SW480 (cell line): ENCODE results near the gene LRP1B.
A peak's percentile ranks its signal among the peaks of the same experiment; 100 is the strongest.

ENCODE experiments used
- DNase-seq: peaks from one replicate; pipeline ENCODE4 v3.0.0-alpha.2; 2016; ENCODE audit warnings: low spot score

LRP1B gene

DNA sequence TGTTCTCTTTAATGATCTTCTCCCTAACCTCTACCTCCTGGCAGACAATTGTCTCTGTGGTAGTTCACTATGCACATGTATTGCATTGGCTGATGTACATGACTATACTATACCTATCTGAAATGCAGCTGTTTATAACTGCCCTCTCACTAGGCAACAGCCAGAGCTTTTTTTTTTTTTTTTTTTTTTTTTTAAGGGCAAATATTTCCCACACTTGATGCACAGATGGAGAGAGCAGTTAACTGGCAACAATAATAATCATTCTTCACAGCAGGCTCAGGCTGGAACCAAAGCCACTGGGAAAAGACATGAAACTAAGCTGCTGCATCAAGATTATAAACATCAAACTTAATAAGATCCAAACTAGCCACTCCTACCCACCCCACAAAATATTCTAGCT lies 707.7 kb downstream of the LRP1B start:
- no peak for DNase-seq

DNA sequence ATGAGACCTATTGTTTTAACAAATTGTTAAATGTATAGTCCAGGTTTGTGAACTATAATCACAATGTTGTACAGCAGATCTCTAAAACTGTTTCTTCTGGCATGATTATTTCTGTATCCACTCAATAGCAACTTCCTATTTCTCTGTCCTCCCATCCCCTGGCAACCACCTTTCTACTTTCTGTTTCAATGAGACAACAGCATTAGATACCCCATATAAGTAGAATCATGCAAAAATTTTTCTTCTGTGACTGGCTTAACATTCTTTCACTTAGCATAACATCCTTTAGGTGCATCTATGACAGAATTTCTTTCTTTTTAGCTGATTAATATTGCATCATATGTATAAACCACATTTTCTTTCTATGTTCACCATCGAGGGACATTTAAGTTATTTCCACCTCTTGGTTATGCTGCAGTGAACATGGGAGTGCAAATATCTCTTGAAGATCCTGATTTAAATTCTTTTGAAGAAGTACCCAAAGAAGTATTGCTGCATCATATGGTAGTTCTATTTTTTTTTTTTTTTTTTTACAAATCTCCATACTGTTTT lies 713.5 kb downstream of the LRP1B start:
- DNase-seq = no peak

DNA sequence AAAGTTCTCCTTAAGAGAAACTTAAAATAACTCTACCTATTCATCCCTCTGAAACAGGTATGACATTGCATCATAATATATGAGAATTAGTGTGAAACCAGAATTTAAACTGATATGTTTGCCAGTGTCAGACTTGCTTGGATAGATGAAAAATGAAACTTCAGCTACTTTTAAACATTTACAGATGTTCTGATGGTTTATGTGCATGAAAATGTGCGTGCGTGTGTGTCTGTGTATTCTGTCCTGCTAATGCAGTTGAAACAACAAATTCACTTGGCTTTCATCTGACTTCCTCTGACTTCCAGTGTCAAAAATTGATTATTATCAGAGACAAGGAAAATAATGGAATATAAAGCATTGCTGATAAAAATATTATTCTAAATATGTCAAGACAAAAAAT lies 719.4 kb downstream of the LRP1B start:
- DNase-seq = no peak

DNA sequence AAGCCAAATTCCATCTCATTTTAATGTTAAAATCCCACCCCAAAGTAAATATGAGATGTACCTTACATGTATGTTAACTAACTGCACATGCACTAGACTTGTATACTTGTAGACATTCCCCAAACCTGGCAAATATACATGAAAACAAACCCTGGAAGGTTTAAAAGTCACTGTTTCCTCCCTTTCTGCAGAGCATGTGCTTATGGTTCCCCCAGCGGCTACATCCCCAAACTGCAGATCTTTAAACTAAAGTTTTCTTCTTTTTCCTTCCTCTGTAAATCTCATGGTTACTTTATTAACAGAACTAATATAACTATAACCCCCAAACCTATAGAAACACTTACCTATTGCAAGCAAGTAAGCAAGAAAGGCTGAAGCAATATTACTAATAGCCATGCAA lies 731.5 kb downstream of the LRP1B start:
- no peak for DNase-seq

DNA sequence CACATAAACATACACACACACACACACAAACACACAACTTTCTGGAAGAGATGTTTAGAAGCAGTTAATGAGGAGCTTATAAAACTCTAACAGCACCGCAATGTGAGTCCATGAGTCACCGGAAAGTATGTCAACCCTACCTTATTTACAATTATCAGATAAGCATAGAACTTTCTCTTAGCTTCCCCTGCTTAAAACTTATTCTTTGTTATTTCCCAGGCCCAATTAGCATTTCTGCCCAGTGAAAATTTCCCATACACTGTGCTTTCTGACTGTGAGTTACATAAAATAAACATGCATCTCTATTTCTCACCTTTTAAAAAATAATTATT lies 737.6 kb downstream of the LRP1B start:
- no peak for DNase-seq

DNA sequence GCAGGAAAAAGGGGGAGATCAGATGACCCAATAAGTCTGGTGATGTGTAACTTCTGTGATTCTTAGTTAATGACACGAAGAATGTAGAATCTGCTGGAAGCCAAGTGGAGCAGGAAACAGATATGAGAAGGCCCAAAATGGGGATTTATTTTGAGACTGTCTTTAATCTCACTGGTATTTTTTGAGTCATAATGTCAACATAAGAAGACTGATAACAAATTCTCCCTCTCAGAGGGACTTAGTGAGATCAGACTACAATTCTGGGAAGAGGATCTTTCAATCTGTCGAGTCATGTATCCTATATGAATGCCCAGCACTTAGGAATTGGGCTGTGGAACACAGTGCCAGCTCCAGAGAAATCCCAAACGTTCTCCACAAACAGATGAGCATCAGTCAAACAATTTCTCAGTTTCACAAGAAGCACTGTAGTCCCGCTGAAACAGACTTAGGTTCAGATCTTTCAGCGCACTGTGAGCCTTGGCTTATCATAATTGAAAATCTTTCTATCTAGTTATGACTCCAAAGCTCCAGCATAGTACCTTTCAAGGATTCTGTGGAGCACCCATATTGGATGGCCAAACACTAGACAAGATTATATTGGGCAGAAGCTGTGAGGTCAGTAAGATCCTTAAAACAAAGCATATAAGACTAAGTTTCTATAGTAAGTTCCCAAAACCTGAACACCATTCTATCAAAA lies 738.2 kb downstream of the LRP1B start:
- no peak for DNase-seq

DNA sequence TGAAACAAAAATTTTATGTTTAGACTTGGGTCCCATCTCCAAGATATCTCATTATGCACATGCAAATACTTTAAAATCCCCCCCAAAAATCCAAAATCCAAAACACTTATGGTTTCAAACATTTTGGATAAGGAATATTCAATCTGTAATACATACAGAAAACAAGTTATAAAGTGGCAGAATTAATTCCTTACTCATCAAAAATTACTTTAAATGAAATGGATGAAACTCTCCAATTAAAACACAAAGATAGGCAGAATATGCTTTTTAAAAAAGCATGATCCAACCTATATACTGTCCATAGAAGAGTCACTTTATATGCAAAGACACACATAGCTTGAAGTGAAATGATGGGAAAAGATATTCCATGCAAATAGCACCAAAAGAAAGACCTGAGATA lies 744.6 kb downstream of the LRP1B start:
- DNase-seq = no peak

DNA sequence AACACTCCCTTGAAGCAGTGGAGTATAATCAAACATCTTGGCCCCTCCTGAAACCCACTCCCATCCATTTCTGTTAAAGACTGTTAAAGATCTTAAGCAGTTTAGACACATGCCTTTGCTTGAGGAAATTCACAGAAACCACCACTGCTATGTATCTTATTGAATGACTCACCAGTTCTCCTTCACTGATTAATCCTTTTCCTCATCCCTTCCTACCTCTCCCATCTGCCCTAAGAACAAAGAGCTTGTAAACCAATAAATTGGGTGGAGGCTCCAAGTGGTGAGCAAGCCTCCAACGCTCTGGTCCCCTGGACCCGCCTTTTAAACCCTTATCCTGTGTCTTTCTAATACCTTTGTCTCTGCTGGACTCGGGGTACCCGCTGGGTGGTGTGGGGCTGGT lies 746.1 kb downstream of the LRP1B start:
- no peak for DNase-seq

DNA sequence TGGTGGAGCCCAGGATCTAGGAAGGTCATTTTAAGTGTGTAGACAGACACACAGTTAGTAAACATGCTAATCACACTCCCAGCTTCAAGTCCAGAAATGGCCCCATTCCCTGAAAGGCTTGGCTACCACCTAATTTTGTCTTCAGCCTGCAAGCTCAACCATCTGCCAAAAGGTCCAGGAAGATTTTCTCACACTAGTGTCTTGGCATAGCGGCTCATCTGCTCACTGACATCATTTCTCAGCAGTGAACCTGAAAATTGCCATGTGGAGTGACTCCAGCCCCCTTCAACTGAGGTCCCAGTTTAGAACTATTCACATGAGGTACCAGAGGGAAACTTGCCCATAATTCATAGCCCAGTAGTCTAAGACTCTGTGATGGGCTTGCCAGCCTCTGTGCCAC lies 748.9 kb downstream of the LRP1B start:
- DNase-seq = no peak

DNA sequence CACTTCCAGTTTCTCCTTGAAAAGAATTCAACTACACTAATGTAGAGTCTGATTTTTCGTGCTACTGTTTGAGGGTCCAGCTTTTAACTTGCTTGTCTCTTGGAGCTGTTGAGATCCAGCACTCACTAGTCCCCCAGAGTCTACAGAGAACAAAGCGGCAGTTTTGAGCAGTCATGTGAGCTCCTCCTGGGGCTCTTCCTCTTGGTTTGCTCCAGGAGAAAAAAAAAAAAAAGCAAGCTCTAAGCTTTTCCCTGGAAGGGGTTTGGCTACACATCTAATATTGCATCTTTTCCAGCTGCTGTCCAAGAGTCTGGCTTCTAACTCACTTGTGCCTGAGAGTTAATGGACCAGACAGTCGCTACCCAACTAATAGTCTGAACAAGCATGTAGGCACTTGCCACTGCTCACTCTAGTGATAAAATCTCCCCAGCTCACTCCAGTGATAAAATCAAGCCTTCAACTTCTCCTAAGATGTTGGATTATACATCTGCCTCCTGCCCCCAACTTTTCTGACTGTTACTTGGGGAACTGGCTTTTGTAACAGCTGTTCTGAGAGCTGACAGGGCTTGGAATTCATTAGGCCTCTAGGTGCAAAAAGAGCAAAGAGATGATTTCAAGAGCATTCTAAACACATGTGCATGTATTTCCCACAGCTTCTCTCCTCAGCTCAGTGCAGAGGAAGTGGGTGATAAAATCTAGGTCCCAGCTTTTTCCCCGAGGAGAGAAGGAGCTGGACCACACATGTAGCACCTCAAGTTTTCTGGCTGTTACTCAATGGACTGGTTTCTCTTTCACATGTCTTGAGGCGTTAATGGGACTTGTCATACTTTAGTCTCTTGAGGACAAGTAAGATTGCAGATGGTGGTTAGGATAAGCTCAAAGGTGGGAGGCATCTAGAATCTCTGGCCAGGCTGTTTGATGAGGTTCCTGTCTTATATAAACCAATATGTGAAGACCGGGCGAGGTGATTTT lies 750.5 kb downstream of the LRP1B start:
- DNase-seq = no peak

DNA sequence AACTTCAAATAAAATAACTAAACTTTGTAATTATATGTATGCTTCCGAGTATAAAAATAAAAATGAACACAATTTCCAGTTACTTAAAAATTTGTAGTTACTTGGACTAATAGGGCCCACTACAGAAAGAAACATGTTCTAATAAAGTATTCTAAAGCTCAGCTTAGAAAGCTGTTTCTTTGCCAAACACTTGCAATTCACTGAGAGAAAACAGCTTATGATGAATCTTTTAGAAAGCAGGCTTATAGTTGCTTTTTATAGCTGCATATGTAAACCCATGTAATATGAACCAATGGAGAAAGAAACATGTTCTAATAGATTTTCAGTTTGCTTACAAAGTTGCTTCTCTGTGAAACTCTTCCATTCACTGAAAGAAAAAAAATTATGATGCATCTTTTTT lies 766.0 kb downstream of the LRP1B start:
- no peak for DNase-seq

DNA sequence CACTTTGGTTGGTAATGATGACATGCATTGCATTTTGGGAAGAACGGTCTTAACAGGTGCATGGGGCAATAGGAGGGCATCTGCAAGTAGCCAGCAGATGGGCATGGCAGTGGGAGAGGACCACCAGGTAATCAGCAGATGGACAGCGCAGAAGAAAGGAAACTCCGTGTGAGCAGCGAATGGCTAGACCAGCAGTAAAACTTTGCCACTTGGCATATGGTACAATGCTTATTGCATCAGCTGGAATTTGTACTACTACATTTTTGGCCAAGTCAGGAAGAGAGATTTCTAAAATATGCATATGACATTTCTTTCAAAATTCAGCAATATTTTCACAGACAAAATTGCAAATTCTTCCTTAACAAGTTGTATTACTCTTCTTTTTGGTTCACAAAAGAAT lies 768.5 kb downstream of the LRP1B start:
- no peak for DNase-seq

DNA sequence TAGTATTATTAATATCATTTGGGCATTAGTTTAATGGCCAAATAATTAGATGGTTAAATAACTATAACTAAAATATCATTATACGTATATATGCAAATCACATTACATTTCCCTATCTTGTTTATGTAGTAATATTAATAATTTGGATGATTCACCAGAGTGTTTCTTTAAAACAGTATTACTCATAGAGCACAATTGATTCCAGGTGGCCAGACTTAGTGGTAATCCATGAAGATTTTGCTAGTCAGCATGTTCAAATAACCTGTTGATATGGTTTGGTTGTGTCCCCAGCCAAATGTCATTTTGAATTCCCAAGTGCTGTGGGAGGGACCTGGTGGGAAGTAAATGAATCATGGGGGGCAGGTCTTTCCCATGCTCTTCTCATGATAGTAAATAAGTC lies 782.3 kb downstream of the LRP1B start:
- DNase-seq = no peak

DNA sequence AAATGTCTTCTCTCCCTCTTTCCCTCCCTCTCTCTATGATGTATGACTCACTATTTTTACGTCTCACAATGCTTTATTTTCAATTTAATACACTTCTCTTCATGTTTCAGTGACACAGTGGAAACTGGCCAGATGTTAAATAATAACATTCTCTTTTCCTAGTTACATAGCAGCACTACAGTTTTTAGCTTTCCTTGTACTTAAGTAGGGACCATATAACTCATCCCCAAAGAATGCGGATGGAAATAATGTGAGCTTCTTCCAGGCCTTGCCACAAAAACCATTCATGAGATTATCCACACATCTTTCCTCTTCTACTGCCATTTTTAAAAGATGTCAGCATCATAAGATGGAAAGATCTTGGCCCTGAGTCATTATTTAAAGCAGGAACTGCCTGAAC lies 789.4 kb downstream of the LRP1B start:
- DNase-seq = no peak

DNA sequence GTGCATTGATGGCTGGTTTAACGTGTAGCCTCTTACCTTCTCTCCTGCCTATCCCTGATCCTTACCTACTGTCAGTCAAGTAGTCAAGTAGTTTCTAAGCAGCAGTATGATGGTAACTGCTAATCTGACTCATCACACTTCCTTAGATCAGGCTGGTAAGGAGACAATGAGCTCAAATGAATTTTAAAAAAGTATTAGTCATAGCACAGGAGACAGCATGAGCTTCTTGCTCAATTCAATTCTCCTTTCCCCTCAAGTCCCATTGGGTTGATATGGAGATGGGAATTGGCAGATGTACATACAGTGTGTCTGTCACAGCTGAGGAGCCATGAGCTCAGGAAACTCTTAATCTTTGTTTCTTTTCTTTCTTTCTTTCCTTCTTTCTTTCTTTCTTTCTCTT lies 799.7 kb downstream of the LRP1B start:
- peak; percentile 0 for DNase-seq

DNA sequence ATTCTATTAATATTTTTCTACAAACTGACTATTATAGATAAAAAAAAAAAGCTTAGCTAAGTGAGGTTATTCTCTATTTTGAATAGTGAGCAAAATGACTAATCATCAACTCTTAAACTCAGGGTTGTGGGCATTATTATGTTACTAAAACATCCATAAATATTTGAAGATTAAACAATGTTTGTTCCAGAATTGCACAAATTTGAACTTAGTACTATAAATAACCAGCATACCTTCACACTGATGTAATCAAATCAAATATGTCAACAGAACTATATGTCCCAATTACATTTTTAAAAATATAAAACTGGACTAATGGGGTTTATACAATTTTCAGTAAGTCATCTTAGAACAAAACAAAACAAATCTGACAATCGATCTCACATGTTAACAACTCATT lies 800.9 kb downstream of the LRP1B start:
- no peak for DNase-seq

DNA sequence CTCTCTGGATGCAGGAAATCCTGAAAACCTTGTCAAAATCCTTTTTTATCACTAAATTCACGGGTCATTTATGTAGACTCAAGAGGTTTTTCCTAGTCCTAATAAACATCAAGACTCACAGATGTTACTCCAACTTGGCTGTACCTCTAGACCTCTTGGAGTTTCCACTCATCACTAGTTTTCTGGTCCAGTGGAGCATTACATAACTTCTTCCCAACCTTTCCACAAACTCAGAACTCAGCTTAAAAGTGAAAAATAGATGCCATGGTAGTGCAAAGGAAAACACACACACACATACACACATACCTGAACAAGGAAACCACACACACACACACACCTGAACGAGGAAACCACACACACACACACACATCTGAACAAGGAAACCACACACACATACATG lies 807.2 kb downstream of the LRP1B start:
- no peak for DNase-seq

DNA sequence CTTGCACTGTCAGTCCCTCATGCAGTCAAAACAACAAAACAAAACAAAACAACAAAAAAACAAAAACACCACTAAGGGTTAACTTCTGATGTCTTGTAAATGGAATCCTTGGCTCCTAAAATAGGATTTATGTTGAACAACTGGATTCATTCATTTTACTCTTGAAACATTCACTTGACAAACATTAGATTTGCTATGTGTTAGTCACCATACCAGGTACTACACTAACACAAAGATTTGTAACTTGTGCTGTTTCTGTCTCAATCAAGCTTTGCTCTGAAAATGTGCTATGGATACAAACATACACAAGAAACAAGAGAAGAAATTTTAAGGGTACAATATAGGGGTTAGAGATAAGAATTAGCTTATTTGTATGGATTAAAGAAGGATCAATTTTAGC lies 812.8 kb downstream of the LRP1B start:
- DNase-seq = no peak

DNA sequence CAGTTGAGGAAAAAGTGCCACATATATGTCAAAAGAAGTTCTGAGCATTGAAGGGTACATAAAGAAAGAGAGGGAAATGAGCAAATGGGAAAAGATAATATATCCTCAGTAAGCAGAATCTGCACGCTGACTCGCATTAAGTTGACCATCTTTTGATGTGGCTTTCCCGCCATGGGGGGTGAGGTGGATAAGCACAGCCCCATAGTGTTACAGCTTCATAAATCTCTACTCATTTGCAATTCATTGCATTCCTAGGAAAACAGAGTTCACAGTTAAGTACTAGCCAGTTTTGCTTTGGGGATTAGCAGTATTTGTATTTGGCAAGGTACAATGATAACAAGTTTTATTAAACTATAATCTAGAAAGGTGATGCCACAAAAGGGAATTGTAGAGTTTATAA lies 814.2 kb downstream of the LRP1B start:
- no peak for DNase-seq

DNA sequence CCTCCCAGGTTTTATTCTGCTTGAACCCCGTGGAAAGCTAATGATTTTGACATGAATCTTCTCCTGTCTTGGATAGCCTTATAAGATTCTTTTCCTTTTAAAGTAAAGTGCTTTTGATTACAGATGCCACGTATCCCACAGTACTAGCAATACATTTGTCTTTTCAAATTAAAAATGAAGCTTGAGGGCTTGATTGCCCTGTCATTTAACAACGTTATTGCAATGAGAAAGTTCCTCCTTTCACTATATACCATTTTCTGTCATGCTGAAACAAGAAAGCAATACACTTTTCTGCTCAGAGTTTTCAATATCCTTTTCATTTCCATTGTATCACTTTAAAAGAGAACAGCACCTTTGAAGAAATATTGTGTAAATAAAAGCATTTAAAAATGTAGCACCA lies 814.7 kb downstream of the LRP1B start:
- no peak for DNase-seq

DNA sequence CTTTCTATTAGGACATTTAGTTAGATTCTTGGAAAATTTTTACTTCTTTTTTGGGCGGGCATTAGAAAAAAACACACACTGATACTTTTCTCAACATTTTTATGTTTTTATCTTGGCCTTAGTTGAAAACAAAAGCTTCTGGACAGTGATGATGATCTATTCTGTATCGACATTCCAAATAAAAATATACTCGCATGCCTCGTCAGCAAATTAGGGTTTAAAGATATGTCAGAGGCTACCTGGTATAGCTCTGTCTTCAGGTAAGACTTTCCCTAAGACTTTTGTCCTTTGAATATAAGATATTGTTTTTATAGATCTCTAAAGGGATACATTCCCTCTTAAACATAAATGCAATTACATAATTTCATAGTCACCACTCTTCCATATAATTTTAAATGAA lies 816.8 kb downstream of the LRP1B start:
- no peak for DNase-seq

DNA sequence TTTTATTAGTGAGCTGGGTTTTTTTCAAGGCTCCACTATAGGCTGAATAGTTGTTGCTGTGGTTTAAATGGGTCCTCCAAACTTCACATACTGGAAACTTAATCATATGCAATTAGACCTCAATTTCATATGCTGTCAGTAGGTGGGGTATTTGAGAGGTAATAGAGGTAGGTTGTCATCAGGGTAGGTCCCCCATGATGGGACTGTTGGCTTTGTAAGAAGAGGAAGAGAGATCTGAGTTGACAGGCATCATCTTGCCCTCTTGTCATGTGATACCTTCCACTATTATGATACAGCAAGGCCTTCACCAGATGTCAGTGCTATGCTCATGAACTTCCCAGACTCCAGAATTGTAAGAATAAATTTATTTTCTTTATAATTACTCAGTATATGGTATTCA lies 819.4 kb downstream of the LRP1B start:
- DNase-seq = no peak

DNA sequence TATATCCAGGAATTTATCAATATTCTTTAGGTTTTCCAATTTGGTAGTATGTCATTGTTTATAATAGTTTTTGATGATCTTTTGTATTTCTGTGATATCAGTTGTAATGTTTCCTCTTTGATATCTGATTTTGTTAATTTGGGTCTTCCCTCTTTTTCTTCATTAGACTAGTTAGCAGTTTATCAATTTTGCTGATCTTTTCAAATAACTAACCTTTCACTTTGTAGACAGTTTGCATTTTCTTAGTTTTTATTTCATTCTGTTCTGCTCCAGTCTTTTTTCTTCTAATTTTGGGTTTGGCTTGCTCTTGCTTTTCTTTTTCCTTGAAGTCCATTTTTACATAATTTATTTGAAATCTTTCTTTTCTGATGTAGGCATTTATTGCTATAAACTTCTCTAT lies 824.4 kb downstream of the LRP1B start:
- no peak for DNase-seq
